Measurements from ENCODE around the gene AMFR. TPM values are rescaled to one million over a fixed set of nuclear protein-coding genes. Genes with fewer than 3 reads are reported as not detected.

Gene AMFR
- total and polyA plus RNA-seq, 4 donors: 43.3 to 309 (median 98.4) TPM

GRCh38 chr16:56364865-56365264 lies 60.5 kb downstream of the AMFR start:
- Histone ChIP-seq H3K4me3 (ENCODE audit: low read depth in 1 of 3, low read length in 3 of 3) (no peak overlapping the region), H3K36me3 (ENCODE audit: control insufficient read depth in 4 of 4, insufficient read depth in 3 of 4, low read depth in 1 of 4, low read length in 3 of 4) (peaks cover 19 to 38% (median 26%) of the 10 kb centered on the region in 4 donors), H3K4me1 (ENCODE audit: control insufficient read depth in 4 of 4, insufficient read depth in 4 of 4, low read length in 3 of 4) (peaks cover 0 to 15% (median 5%) of the 10 kb centered on the region in 4 donors), H3K27ac (ENCODE audit: low read depth in 1 of 2, low read length in 2 of 2) (no peak overlapping the region), H3K27me3 (ENCODE audit: control insufficient read depth in 4 of 4, insufficient read depth in 4 of 4, low read length in 3 of 4) (no peaks in the 10 kb centered on the region), H3K9me3 (ENCODE audit: control insufficient read depth in 4 of 4, low read length in 3 of 4) (no peaks in the 10 kb centered on the region), H3K9ac (ENCODE audit: low read depth in 1 of 2, low read length in 2 of 2) (no peak overlapping the region)
- 98% methylated on average over 8 of the region's 8 CpGs for WGBS
- no peak for TF ChIP-seq ATF3 (IDR thresholded peaks at IDR 0.05)
- no peak for TF ChIP-seq REST (IDR thresholded peaks at IDR 0.05)
- TF ChIP-seq YY1 (IDR thresholded peaks at IDR 0.05): no peak
- no peak for TF ChIP-seq RAD21 (IDR thresholded peaks at IDR 0.05)
- TF ChIP-seq MAX (IDR thresholded peaks at IDR 0.05): no peak
- no peak for TF ChIP-seq TAF1 (conservative IDR thresholded peaks at IDR 0.05)
- no peak for TF ChIP-seq FOXA1 (IDR thresholded peaks at IDR 0.05)
- no peak for TF ChIP-seq RXRA (IDR thresholded peaks at IDR 0.05)
- no peak for TF ChIP-seq JUND (IDR thresholded peaks at IDR 0.05)
- no peak for TF ChIP-seq NR2F2 (IDR thresholded peaks at IDR 0.05)
- TF ChIP-seq ZBTB33 (IDR thresholded peaks at IDR 0.05): no peak
- TF ChIP-seq SP1 (IDR thresholded peaks at IDR 0.05): no peak
- TF ChIP-seq EGR1 (IDR thresholded peaks at IDR 0.05; ENCODE audit: low read depth in 2 of 2): no peak
- TF ChIP-seq GABPA (IDR thresholded peaks at IDR 0.05 in 1 of 2, conservative IDR thresholded peaks at IDR 0.05 in 1 of 2): no peak
- no peak for TF ChIP-seq CTCF (IDR thresholded peaks at IDR 0.05; ENCODE audit: low read depth, low read length, missing input control)
- no peak for TF ChIP-seq FOXA2 (IDR thresholded peaks at IDR 0.05)
- DNase-seq (ENCODE audit: low spot score): no peak

All from liver (tissue), 9 donors.